Tibial nerve (tissue), 4 donors: ENCODE results near the gene RASGEF1B. TPM values are rescaled to one million over a fixed set of nuclear protein-coding genes. Genes with fewer than 3 reads are reported as not detected.

Source experiments
- DNase-seq, 2 donors: peaks; one replicate each; pipeline ENCODE4 v3.0.0-alpha.2; 2019; ENCODE audit warnings: low spot score in 2 of 2
- H3K27ac ChIP-seq, 4 donors: fragments of 200-600 bp; sonication (generic) in 3 of 4; one replicate each; pipeline ENCODE4 v1.5.1; 2017 to 2019; ENCODE audit warnings: mild to moderate bottlenecking in 1 of 4
- H3K27me3 ChIP-seq, 2 donors: fragments of 200-600 bp; sonication (generic) in 1 of 2; one replicate each; pipeline versions ENCODE4 v1.5.1 to v1.6.0; 2017 to 2019
- H3K36me3 ChIP-seq, 3 donors: fragments of 200-600 bp; sonication (generic); one replicate each; pipeline ENCODE4 v1.5.1; 2018 to 2019
- H3K4me1 ChIP-seq, 4 donors: fragments of 200-600 bp; sonication (generic) in 3 of 4; one replicate each; pipeline ENCODE4 v1.5.1; 2017 to 2019
- H3K4me3 ChIP-seq, 4 donors: fragments of 200-600 bp; sonication (generic) in 3 of 4; one replicate each; pipeline ENCODE4 v1.5.1; 2017 to 2019; ENCODE audit warnings: mild to moderate bottlenecking in 1 of 4, moderate library complexity in 1 of 4
- H3K9me3 ChIP-seq, 4 donors: fragments of 200-600 bp; sonication (generic) in 3 of 4; one replicate each; pipeline ENCODE4 v1.5.1; 2017 to 2019
- CTCF ChIP-seq, 5 experiments: fragments of 200-600 bp in 3 of 5; fragments of 450-650 bp in 2 of 5; sonication (generic) in 3 of 5; IDR thresholded peaks; one replicate each; pipeline ENCODE4 v1.5.1; 2016 to 2019; ENCODE audit warnings: antibody characterized with exemption in 5 of 5, mild to moderate bottlenecking in 3 of 5, moderate library complexity in 2 of 5
- EP300 ChIP-seq, 2 donors: sonication (generic); formaldehyde crosslinking; IDR thresholded peaks; one replicate each; pipeline ENCODE4 v1.6.1; 2017; ENCODE audit warnings: antibody characterized with exemption in 2 of 2, mild to moderate bottlenecking in 1 of 2
- POLR2A ChIP-seq, 2 donors: fragments of 450-650 bp; IDR thresholded peaks; one replicate each; pipeline ENCODE4 v1.6.1; 2017; ENCODE audit warnings: antibody characterized with exemption in 2 of 2, mild to moderate bottlenecking in 2 of 2, moderate library complexity in 2 of 2
- WGBS, 2 donors: methylation state at CpG; one replicate each; pipeline ENCODE4 v1.1.5; 2018; 5-methylcytosine and 5-hydroxymethylcytosine counted together
- total RNA-seq, 4 donors: library from RNA; depleted of rRNA; stranded (reverse); fragments of >200 nt; gene quantifications; one replicate each; pipeline ENCODE4 v1.1.0, GENCODE V29; 2016

RASGEF1B gene
- total RNA-seq, 4 donors from 2014 or later = 12.4 to 32.8 (median 15.0) TPM

DNA sequence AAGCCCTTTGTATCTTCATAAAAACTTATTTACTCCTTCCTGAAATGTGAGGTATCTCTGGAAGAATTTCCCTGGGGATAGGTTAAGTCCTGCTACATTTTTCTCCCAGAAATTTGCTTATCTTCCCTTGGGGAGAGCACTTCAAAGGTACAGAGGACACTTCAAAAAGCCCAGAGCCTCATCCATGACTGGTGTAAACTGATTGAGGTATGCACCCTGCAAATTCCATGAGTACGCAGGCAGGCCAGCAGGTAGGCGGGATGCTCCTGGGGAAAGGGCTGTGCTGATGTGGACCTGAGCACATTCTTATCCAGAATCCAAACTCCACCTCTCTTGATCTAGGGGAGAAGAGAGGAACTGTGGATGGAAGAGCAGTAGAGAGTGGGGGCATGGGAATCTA lies 26.3 kb upstream of the RASGEF1B start:
- Histone ChIP-seq H3K27ac (no peak overlapping the region), H3K4me1 (peaks cover 0 to 19% (median 9%) of the 10 kb centered on the region in 4 donors), H3K4me3 (no peak overlapping the region), H3K27me3 (no peaks in the 10 kb centered on the region), H3K9me3 (no peaks in the 10 kb centered on the region), H3K36me3 (no peaks in the 10 kb centered on the region)
- DNase-seq = no peak
- 92 to 100% methylated on average over 2 of the region's 2 CpGs for WGBS, 2 donors
- TF ChIP-seq EP300 (IDR thresholded peaks at IDR 0.05) = no peak
- TF ChIP-seq CTCF (IDR thresholded peaks at IDR 0.05) = no peak
- no peak for TF ChIP-seq POLR2A (IDR thresholded peaks at IDR 0.05)

DNA sequence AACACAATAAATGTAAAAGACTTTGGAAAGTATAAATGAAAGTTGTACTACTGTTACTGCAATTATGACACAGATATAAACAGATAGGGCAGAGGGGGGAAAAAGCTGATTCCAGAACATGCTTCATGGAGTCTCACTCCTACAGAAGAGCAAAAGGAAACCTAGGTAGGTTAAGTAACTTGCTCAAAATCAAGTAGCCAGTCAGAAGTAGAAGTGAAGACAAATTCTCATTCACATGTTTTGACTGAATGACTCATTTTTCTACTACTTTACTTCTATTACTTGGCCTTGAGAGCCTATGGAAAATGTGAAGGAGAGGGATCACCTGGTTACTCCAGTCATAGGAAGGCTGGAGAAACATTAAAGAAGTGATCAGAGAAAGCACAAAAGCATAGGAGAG lies 23.6 kb upstream of the RASGEF1B start:
- H3K4me1 ChIP-seq = peaks cover 0 to 14% (median 11%) of the 10 kb centered on the region in 4 donors
- H3K27me3 ChIP-seq = no peaks in the 10 kb centered on the region
- no peak for TF ChIP-seq EP300 (IDR thresholded peaks at IDR 0.05)
- no peak for TF ChIP-seq POLR2A (IDR thresholded peaks at IDR 0.05)
- no peak for TF ChIP-seq CTCF (IDR thresholded peaks at IDR 0.05)
- no peak overlapping the region for H3K4me3 ChIP-seq
- H3K9me3 ChIP-seq = peaks cover 0 to 11% (median 0%) of the 10 kb centered on the region in 4 donors
- no peak for DNase-seq
- no peak overlapping the region for H3K27ac ChIP-seq
- no peaks in the 10 kb centered on the region for H3K36me3 ChIP-seq

DNA sequence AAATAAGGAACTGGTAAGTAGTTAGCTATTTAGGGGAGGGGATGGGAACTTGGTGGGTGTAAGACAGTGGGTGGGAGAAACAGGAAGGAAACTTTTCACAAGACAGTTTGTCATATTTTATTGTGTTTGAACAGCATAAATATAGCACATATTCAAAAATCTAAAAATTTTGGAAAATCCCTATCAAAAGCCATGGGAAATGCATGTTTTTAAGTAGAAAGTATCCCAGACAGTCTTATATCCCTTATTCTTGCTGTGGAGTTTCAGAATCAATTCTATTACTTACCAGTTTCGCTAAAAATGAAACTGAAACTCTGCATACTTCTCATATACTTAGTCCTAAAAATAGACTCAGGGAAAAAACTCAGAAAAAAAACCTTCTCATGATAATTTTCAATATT lies 22.3 kb upstream of the RASGEF1B start:
- no peak for DNase-seq
- H3K27me3 ChIP-seq = no peaks in the 10 kb centered on the region
- peak overlapping the region in 3 of 4 donors; percentile 51 to 66 (median 66) for H3K27ac ChIP-seq
- 13 to 28% methylated on average over 1 of the region's 1 CpG for WGBS, 2 donors
- H3K4me1 ChIP-seq = peaks cover 0 to 14% (median 11%) of the 10 kb centered on the region in 4 donors
- TF ChIP-seq POLR2A (IDR thresholded peaks at IDR 0.05) (no peak), EP300 (IDR thresholded peaks at IDR 0.05) (peak in 1 of 2 donors; percentile 17)
- peaks cover 0 to 11% (median 0%) of the 10 kb centered on the region in 4 donors for H3K9me3 ChIP-seq
- peak overlapping the region in 2 of 4 donors; percentile 3 to 32 for H3K4me3 ChIP-seq
- no peaks in the 10 kb centered on the region for H3K36me3 ChIP-seq

GRCh38 chr4:81492606-81493230 lies 21.0 kb upstream of the RASGEF1B start:
- no peak for TF ChIP-seq POLR2A (IDR thresholded peaks at IDR 0.05)
- TF ChIP-seq EP300 (IDR thresholded peaks at IDR 0.05) = no peak
- TF ChIP-seq CTCF (IDR thresholded peaks at IDR 0.05) = no peak
- Histone ChIP-seq H3K4me1 (peaks cover 0 to 14% (median 11%) of the 10 kb centered on the region in 4 donors), H3K36me3 (no peaks in the 10 kb centered on the region), H3K27ac (no peak overlapping the region), H3K9me3 (peaks cover 0 to 11% (median 0%) of the 10 kb centered on the region in 4 donors), H3K4me3 (no peak overlapping the region), H3K27me3 (no peaks in the 10 kb centered on the region)
- DNase-seq = no peak
- WGBS, 2 donors = 90 to 93% methylated on average over 1 of the region's 1 CpG

DNA sequence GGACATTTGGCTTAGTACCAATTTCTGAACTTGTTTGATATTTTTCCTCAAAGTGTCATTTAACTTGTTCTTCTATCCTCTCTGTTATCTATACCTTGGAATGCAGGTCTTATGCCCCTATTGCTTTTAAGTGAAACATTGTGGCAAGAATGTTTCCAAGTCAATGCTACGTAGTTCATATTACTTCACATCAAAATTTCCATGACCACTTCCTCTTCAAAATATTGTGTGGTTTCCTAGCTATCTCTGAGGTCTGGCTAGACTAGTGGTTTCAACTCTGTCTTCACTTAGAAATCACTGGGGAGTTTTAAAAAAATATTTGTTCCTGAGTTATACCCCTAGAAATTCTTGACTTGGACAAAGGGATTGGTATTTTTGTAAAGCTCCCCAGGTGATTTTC lies 20.2 kb upstream of the RASGEF1B start:
- Histone ChIP-seq H3K27ac (peak overlapping the region in 1 of 4 donors; percentile 31), H3K4me1 (peaks cover 0 to 14% (median 11%) of the 10 kb centered on the region in 4 donors), H3K27me3 (no peaks in the 10 kb centered on the region), H3K4me3 (no peak overlapping the region), H3K9me3 (peaks cover 0 to 11% (median 0%) of the 10 kb centered on the region in 4 donors), H3K36me3 (no peaks in the 10 kb centered on the region)
- no peak for DNase-seq
- peak in 1 of 2 donors; percentile 60 for TF ChIP-seq EP300 (IDR thresholded peaks at IDR 0.05)
- TF ChIP-seq POLR2A (IDR thresholded peaks at IDR 0.05) = no peak
- no peak for TF ChIP-seq CTCF (IDR thresholded peaks at IDR 0.05)
- 59 to 76% methylated on average over 1 of the region's 1 CpG for WGBS, 2 donors
